ENCODE data around the gene PEMT.

The PEMT gene

DNA sequence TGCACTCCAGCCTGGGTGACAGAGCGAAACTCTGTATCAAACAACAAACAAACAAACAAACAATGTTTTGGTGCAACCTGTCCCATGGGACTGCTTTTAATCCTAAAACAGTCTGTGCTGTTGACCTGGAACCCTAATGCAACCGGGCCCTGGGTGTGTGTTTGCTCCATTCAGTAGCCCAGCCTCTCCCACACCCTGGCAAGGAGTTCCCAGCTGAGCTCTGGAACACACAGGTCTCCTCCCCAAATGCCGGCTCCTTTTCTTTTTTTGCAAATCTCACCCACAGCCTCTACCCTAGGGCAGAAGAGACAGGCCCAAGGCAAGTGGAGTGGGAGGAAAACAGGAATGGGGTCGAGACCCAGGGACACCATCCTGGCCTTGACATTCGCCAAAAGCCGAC is 65.6 kb downstream of the PEMT start:
- DNase-seq (ENCODE audit: low read depth) = no peak
- TF ChIP-seq, protein P1, sequence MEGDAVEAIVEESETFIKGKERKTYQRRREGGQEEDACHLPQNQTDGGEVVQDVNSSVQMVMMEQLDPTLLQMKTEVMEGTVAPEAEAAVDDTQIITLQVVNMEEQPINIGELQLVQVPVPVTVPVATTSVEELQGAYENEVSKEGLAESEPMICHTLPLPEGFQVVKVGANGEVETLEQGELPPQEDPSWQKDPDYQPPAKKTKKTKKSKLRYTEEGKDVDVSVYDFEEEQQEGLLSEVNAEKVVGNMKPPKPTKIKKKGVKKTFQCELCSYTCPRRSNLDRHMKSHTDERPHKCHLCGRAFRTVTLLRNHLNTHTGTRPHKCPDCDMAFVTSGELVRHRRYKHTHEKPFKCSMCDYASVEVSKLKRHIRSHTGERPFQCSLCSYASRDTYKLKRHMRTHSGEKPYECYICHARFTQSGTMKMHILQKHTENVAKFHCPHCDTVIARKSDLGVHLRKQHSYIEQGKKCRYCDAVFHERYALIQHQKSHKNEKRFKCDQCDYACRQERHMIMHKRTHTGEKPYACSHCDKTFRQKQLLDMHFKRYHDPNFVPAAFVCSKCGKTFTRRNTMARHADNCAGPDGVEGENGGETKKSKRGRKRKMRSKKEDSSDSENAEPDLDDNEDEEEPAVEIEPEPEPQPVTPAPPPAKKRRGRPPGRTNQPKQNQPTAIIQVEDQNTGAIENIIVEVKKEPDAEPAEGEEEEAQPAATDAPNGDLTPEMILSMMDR (conservative IDR thresholded peaks at IDR 0.05; ENCODE audit: low read depth, low read length) = no peak
- H3K4me3 ChIP-seq (ENCODE audit: low read depth, low read length) = no peak overlapping the region

DNA sequence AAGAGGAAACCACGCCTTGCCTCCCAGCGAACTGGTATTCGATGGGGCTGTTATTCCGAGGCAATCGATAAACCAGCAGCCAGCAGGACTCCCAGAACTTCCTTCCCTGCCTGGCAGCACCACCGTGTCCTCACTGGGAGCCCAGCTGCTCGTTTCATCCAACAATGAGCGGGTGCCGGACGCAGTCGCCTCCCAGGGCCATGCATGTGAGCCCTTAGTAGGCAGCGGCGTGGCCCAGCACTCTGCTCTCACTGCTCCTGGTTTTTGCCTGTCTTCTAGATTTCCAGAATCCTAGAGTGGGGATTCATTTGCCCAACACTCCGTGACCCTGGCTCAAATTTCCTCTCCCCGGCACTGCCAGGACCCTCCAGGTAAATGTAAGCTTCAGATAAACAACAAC is 66.2 kb downstream of the PEMT start:
- no peak for DNase-seq (ENCODE audit: low read depth)
- H3K4me3 ChIP-seq (ENCODE audit: low read depth, low read length) = no peak overlapping the region
- TF ChIP-seq, protein P1 (conservative IDR thresholded peaks at IDR 0.05; ENCODE audit: low read depth, low read length) = no peak

DNA sequence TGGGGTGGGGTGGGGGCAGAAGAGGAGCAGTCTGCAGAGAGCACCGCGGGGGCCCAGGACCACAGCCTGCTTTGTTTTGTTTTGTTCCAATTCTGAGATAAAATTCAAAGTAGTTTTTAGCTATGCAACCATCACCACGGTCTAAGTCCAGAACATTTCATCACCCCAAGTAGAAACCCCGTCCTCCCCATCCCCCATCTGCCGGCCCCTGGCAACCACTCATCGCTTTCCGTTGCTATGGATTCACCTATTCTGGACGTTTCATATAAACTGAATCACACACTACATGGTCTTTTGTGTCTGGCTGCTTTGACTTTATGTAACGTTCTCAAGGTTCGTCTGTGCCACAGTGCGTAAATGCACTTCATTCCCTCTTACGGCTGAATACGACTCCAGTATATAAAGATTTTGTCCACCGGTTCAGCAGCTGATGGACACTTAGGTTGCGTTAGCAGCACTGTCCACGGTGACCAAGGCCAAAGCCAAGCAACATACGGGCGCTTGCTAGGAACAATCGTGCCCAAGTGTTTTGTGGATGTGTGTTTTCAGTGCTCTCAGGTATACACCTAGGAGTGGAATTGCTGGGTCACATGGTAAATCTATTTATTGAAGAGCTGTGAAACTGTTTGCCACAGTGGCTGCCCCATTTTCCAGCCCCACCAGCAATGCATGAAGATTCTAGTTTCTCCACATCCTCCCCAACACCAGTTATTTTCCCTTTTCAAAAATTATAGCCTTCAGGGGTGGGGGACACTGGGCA is 67.6 kb downstream of the PEMT start:
- H3K4me3 ChIP-seq (ENCODE audit: low read depth, low read length) = no peak overlapping the region
- DNase-seq (ENCODE audit: low read depth) = peak; percentile 81
- TF ChIP-seq, protein P1 (conservative IDR thresholded peaks at IDR 0.05; ENCODE audit: low read depth, low read length) = no peak

DNA sequence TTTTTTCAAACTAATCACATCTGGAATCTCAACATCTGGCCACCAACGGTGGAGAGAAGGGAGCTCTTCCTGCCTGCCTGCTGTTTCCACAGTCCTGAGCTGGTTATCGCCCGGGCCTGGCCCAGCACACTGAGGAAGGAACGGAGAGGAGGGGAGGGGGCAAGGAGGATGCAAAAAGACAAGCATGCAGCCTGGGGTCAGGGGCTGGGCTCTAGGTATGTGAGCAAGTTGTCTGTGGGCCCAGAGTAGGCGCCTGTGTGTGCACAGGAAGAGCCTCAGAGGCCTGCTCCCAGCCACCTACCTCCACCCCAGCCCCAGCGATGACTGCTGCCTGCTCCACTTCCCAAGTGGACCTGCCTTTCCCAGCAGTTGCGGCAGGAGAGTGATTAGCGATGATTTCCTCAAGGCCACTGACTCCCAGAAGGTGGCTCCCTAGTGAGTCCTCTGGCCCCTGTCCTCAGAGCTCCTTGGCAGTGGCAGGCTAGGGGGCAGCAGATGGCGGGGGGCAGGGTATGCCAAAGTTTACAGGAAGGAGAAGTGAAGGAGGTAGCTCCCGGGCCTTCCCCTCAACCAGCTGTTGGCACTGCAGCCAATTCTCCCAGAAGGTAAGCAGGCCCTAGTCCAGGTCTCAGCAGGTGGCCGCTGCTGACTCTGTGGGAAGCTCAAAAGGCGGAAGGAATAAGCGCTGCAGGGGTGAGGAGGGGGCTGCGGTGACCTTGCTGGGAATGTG is 68.3 kb downstream of the PEMT start:
- no peak overlapping the region for H3K4me3 ChIP-seq (ENCODE audit: low read depth, low read length)
- TF ChIP-seq, protein P1 (conservative IDR thresholded peaks at IDR 0.05; ENCODE audit: low read depth, low read length) = peak; percentile 13
- DNase-seq (ENCODE audit: low read depth) = peak; percentile 53

DNA sequence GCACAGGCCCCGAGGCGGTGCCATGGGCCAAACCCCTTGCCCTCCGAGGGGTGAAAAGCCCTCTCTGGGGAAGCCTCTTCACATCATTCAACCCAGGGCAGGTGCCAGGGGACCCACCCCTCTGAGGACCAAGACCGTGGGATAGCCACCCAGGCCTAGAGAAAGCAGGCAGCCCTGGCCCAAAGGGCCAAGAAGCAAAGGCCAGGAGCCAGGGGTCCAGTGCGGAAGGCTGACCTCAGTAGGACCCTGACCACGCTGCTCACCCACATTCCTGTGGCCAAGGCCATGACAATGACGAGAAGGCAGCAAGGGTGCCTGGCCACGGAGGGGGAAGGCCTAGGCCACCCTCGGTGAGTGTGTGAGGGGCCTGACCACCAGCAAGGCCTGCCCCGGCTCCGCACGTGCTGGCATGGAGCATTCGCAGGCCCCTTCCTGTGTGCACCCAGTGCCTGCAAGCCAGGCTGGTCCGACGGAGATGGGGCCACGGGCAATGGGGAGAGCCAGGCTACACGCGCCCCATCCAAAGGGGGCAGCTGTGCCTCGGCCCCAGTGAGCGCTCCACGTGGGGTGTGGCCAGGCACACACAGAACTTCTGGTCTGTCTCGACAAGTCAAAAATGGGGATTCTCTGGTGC is 70.8 kb downstream of the PEMT start:
- no peak for DNase-seq (ENCODE audit: low read depth)
- TF ChIP-seq, protein P1 (conservative IDR thresholded peaks at IDR 0.05; ENCODE audit: low read depth, low read length) = no peak
- H3K4me3 ChIP-seq (ENCODE audit: low read depth, low read length) = no peak overlapping the region

DNA sequence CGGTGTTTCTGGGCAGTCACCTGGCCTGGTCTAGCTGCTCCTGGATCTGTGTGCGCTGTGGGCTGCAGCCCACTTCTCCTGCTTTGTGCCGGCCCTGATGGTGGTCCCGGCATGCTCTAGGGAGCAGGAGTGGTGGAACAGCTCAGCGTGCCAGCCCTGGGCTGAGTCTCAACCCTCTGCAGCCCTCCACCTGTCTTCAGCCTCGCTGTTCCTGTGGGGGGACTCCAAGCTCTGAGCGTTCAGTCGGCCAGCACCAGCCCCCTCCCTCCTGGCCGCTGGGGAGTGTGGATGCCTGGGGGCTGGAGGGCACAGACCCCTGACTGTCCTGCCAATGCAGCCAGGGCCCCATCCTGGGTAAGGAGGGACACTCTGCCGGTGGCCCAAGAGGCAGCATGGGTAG is 71.6 kb downstream of the PEMT start:
- DNase-seq (ENCODE audit: low read depth) = no peak
- TF ChIP-seq, protein P1 (conservative IDR thresholded peaks at IDR 0.05; ENCODE audit: low read depth, low read length) = no peak
- no peak overlapping the region for H3K4me3 ChIP-seq (ENCODE audit: low read depth, low read length)
